A673 (cell line): ENCODE data around the gene TBX1. TPM values are rescaled to one million over a fixed set of nuclear protein-coding genes. Genes with fewer than 3 reads are reported as not detected.

Experiments used
- BruUV-seq: library from RNA; stranded (reverse); fragments of 400-500 nt; replicated peaks from 2 replicates; lab custom pipeline; 2021; lab: Mats Ljungman, UMichigan
- CTCF ChIA-PET: fragments of 300-600 bp; sonication (Branson Sonifier 250); formaldehyde crosslinking; loops from one replicate; lab custom pipeline; 2022; ENCODE audit warnings: antibody characterized with exemption; lab: Charles Lee
- POLR2A ChIA-PET: fragments of 300-600 bp; sonication (Branson Sonifier 250); formaldehyde crosslinking; loops from one replicate; lab custom pipeline; 2022; ENCODE audit warnings: antibody characterized with exemption; ENCODE audit not compliant: low non-redundant PET; lab: Charles Lee
- DNase-seq: peaks from one replicate; pipeline ENCODE4 v3.0.0-alpha.2; 2015; ENCODE audit warnings: low spot score
- H3K27ac ChIP-seq: fragments of 200-600 bp; sonication (generic); 2 replicates; pipeline ENCODE4 v1.5.1; 2016; ENCODE audit warnings: mixed run types, low read depth, mild to moderate bottlenecking, mixed read lengths, antibody characterized with exemption, low read length; ENCODE audit not compliant: poor library complexity, severe bottlenecking
- H3K27me3 ChIP-seq: fragments of 200-600 bp; sonication (generic); replicated peaks from 2 replicates; pipeline ENCODE4 v1.6.1; 2017; ENCODE audit warnings: mixed run types, low read depth, mild to moderate bottlenecking, mixed read lengths, antibody characterized with exemption, low read length; ENCODE audit not compliant: insufficient read depth, poor library complexity
- H3K36me3 ChIP-seq: fragments of 200-600 bp; sonication (generic); 2 replicates; pipeline ENCODE4 v1.6.1; 2016; ENCODE audit warnings: mixed run types, mild to moderate bottlenecking, mixed read lengths, antibody characterized with exemption, low read length; ENCODE audit not compliant: insufficient read depth, poor library complexity, severe bottlenecking
- H3K4me1 ChIP-seq: fragments of 200-600 bp; sonication (generic); 2 replicates; pipeline ENCODE4 v1.6.1; 2017; ENCODE audit warnings: mixed run types, mild to moderate bottlenecking, mixed read lengths, antibody characterized with exemption, low read length; ENCODE audit not compliant: insufficient read depth, poor library complexity, severe bottlenecking
- H3K4me3 ChIP-seq: fragments of 200-600 bp; sonication (generic); 2 replicates; pipeline ENCODE4 v1.5.1; 2016; ENCODE audit warnings: low read depth, mixed run types, mild to moderate bottlenecking, mixed read lengths, low read length; ENCODE audit not compliant: poor library complexity, severe bottlenecking
- H3K9me3 ChIP-seq: fragments of 200-600 bp; sonication (generic); 2 replicates; pipeline ENCODE4 v1.6.1; 2016; ENCODE audit warnings: mixed run types, low read depth, mild to moderate bottlenecking, mixed read lengths, antibody characterized with exemption, low read length; ENCODE audit not compliant: poor library complexity, severe bottlenecking
- EZH2 ChIP-seq: fragments of 200-600 bp; sonication (generic); IDR thresholded peaks from 2 replicates; pipeline ENCODE4 v1.6.1; 2017; ENCODE audit warnings: borderline replicate concordance, low read depth, mild to moderate bottlenecking, mixed read lengths, antibody characterized with exemption, low read length; ENCODE audit not compliant: poor library complexity, severe bottlenecking
- intact Hi-C: fragments of 100-400 bp; cut with micrococcal nuclease; formaldehyde crosslinking; loops from one replicate; pipeline ENCODE4 v1.10.0; 2022; ENCODE audit not compliant: unreplicated experiment
- total RNA-seq: library from RNA; stranded (reverse); gene quantifications from 2 replicates; pipeline ENCODE4 v1.2.3, GENCODE V29; 2021
- TF ChIP-seq, protein P1 (sequence below): fragments of 300-800, 200-600 bp; sonication (generic); conservative IDR thresholded peaks from 2 replicates; pipeline ENCODE4 v1.5.1; 2017; ENCODE audit warnings: low read depth, mild to moderate bottlenecking, antibody characterized with exemption, low read length, moderate library complexity, mixed read lengths

Gene TBX1
- total RNA-seq, 1 experiment from 2014 or later: 3.6 TPM

DNA sequence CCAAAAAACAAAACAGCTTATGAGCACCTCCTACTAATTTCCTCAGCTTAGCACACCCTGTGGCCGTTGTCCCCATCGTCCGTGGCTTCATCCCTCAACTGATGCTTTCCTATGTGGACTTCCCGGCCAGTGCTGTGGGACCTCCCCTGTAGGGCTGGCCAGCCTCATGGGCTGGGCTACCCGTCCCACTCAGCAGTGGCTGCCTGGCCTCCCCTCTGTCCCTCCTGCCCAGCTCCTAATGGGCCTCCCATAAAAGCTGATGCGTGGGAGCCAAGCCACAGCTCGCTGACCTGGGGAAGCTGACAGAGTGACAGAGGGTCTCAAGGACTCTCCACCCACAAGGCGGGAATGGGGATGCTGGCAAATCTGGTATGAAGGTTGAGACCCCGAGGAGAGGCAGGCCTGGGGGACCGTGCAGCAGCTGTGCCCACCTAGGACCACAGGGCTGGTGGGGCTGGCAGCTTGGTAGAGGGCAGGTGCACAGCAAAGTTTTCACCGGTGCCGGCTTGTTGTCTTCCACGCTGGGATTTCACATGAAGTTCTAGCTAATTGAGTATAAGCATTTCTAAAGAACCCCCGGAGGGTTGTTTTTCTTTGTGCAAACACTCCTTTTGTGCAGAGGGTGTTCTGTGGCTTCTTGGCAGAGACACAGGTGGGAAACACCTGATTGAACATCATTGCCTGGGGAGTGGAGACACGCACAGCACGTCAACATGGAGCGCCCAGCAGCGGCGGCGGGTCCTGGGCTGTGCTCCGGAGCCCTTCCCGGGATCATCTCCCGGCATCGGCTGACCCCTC is 23.2 kb downstream of the TBX1 start:
- no peak for DNase-seq
- H3K9me3 ChIP-seq: no peaks in the 10 kb centered on the region
- intact Hi-C loops: no loop called here
- H3K36me3 ChIP-seq: no peaks in the 10 kb centered on the region
- no peak overlapping the region for H3K4me3 ChIP-seq
- TF ChIP-seq EZH2: no peak
- TF ChIP-seq, protein P1, sequence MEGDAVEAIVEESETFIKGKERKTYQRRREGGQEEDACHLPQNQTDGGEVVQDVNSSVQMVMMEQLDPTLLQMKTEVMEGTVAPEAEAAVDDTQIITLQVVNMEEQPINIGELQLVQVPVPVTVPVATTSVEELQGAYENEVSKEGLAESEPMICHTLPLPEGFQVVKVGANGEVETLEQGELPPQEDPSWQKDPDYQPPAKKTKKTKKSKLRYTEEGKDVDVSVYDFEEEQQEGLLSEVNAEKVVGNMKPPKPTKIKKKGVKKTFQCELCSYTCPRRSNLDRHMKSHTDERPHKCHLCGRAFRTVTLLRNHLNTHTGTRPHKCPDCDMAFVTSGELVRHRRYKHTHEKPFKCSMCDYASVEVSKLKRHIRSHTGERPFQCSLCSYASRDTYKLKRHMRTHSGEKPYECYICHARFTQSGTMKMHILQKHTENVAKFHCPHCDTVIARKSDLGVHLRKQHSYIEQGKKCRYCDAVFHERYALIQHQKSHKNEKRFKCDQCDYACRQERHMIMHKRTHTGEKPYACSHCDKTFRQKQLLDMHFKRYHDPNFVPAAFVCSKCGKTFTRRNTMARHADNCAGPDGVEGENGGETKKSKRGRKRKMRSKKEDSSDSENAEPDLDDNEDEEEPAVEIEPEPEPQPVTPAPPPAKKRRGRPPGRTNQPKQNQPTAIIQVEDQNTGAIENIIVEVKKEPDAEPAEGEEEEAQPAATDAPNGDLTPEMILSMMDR: no peak
- BruUV-seq: no TSS peak
- H3K27ac ChIP-seq: no peak overlapping the region
- ChIA-PET POLR2A (no interaction called here), CTCF (no interaction called here)
- no peaks in the 10 kb centered on the region for H3K27me3 ChIP-seq
- H3K4me1 ChIP-seq: no peaks in the 10 kb centered on the region

DNA sequence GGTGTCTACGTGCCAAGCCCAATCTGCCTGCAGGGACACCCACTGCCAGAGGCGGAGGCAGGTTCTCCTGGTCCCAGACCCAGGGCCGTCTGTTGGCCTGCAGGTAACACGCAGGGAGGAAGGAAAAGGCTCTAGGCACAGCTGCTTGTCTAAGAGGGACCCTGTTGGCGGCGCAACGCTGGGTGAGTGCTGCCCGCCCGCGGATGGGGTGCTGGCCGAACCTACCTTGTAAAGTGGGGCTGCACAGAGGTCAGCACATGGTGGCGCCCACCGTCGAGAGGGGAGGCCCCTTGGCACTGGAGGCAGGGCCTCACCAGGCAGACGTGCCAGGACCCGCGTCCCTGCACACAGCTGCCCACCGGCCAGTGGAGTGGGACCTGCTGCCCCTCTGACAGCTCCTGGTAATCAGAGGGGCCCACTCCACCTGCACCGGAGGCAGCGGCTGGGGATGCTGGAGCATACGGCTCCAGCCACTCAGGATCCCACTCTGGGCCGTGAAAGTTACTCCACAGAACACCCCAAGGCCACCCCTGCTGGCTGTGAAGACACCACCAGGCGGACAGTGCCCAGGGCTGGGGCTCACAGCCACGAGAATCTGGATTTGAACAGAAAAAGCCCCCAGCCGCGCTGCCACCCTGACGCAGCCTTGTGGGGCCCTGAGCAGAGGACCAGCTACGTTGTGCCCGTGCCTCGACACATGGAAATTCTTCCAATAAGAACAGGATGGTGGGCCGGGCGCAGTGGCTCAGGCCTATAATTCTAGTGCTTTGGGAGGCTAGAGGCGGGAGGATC is 24.0 kb downstream of the TBX1 start:
- H3K4me1 ChIP-seq: peaks cover 6% of the 10 kb centered on the region

DNA sequence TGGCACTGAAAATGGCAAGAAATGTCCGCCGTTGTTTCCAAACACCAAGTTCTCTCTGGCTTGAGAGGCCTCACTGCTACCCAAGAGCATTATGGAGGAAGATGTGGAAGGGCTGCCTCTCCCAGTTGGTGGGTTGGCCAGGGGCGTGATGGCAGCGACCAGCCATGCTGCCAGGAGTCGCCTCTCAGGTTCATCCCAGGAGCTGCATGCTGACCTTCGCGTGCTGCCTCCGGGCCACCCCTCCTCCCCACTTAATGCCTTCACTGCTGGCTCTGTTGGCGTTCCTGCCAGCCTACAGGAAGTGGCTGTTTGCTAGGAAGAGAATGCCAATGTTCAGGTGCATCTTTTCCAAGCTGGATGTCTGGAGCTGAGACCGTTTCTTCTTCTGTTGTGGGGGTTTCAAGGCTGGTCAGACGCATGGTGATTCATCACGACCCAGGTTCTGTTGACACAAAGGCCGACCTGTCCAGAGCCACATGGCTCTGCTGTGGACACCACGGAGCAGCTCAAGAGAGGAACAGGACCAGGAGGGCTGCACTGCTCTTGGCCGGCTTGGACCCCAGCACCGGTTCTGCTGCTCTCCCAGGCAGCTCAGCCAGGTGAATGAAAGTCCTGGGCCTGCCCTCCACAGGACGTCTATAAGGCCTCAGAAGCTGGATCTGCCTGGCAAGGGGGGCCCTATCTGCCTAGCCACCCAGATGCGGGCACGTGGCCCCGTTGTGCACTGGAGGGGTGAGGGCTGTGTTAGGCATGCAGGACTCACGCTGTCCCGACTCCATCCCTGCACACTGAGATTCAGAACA is 25.1 kb downstream of the TBX1 start:
- TF ChIP-seq, protein P1: no peak
- no peak for TF ChIP-seq EZH2
- CTCF ChIA-PET: no interaction called here
- H3K36me3 ChIP-seq: no peaks in the 10 kb centered on the region
- DNase-seq: no peak
- H3K9me3 ChIP-seq: no peaks in the 10 kb centered on the region
- no peaks in the 10 kb centered on the region for H3K27me3 ChIP-seq
- H3K27ac ChIP-seq: no peak overlapping the region
- intact Hi-C loops: no loop called here
- H3K4me1 ChIP-seq: peaks cover 6% of the 10 kb centered on the region
- BruUV-seq: no TSS peak
- H3K4me3 ChIP-seq: no peak overlapping the region
- POLR2A ChIA-PET: no interaction called here

More for the DNA sequence above, 24.0 kb downstream of the TBX1 start:
- Histone ChIP-seq H3K27ac (no peak overlapping the region), H3K4me3 (no peak overlapping the region), H3K36me3 (no peaks in the 10 kb centered on the region), H3K27me3 (no peaks in the 10 kb centered on the region), H3K9me3 (no peaks in the 10 kb centered on the region)
- intact Hi-C loops: no loop called here
- ChIA-PET POLR2A (no interaction called here), CTCF (no interaction called here)
- TF ChIP-seq EZH2: no peak
- TF ChIP-seq, protein P1: no peak
- no TSS peak for BruUV-seq
- no peak for DNase-seq
